SHP77 (cell line): Measurements from ENCODE around the gene GPC6.

Experiments used
- DNase-seq, 2 experiments: peaks; one replicate each; lab custom pipeline; 2025; lab: John Stamatoyannopoulos, UW

Gene GPC6

GRCh38 chr13:93375491-93375890 is 148.9 kb downstream of the GPC6 start:
- no peak for DNase-seq

- no peak for DNase-seq
Measured at GRCh38 chr13:93377196-93377595, 150.6 kb downstream of the GPC6 start.

DNA sequence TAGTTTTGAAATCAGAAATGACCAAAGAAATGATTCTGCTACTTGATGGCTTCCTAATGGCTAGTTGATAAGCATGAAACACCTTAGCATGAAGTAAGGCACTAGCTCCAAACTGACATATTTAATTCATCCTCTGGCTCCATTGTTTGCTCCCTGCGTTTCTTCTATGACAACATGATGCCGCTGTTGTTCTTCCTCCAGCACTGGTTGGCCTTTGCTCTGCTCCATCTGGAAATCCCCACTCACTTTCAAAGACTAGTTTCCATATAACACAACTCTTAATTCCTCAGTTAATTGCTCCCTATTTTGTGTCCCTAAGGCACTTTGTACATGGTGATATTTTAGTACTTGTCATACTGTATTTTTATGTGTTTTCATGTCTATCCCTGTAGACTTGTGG is 151.6 kb downstream of the GPC6 start:
- no peak for DNase-seq

DNA sequence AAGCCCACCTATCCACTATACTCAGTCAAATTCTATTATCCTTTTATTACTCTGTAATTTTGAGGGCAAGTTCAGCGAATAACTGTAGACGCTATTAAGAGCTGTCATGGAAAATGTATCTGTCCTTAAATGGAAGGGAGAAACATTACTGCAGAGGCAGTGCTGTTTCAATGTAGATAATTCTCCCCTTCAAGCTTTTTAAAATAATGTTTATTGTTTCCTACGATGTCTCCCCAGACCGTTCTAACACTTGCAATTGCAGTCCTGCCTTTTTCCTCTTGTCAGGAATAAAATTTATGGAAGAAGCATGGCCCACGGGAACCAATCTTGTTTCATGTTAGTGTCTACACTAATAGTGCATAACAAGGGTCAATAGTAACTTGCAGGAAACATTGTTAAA is 159.5 kb downstream of the GPC6 start:
- DNase-seq: no peak

GRCh38 chr13:93388701-93389100 is 162.1 kb downstream of the GPC6 start:
- DNase-seq: no peak

DNA sequence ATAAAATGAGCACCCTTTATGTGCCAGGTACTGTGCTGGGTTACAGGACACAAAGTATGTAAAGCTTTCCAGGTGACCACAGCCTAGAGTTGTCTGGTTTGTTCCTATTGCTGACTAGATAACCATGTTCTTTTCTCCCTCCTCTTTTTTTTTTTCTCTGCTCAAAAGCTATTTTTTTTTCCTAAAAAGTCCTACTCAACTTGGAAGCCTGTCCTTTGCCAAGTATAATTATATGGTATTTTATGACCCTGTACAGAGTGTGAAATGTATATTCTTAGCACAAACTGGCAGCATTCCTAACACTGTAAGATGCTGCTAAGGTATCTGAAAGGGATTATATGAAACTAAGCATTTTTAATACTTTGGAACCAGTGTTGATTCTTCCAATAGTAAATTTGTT is 171.0 kb downstream of the GPC6 start:
- no peak for DNase-seq

- DNase-seq: no peak
Measured at GRCh38 chr13:93398167-93399035, 171.8 kb downstream of the GPC6 start.

GRCh38 chr13:93399212-93399611 is 172.6 kb downstream of the GPC6 start:
- no peak for DNase-seq

DNA sequence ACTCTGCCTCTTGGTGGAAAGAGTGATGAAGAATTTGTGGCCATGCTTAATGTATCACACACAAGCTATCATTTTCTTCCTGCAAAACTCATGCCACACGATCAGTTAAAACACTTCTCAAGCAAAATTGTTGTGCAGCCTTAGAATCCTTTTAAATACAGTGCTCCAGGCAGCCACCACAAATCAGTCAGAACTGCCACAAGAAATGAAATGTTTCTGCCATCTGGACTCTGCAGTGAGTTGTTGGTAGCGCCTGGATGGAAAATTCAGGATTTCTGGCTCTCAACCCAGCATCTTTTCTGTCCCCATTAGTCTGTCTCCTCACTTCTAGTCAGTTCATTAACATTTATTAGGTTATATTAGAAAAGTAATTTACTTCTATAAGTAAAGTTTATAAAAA is 179.5 kb downstream of the GPC6 start:
- DNase-seq: no peak

GRCh38 chr13:93407551-93407950 is 180.9 kb downstream of the GPC6 start:
- no peak for DNase-seq

DNA sequence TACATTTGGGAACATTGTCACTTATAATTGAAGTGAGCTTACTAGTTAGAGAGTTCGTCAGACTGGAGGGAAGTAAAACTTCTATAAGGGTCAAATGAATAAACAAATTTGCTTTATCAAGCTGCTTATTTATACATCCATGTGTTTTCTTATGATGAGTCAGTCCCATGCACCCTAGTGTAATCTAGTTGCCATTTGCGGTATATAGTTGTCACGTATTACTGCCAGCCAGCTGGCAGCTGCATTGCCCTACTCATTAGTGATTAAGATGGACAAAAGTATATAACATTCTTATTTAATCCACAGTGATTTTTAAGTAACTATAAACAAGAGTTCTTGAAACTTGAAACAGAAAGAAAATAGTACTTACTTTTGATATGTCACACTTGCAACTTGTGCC is 182.4 kb downstream of the GPC6 start:
- DNase-seq: no peak

DNA sequence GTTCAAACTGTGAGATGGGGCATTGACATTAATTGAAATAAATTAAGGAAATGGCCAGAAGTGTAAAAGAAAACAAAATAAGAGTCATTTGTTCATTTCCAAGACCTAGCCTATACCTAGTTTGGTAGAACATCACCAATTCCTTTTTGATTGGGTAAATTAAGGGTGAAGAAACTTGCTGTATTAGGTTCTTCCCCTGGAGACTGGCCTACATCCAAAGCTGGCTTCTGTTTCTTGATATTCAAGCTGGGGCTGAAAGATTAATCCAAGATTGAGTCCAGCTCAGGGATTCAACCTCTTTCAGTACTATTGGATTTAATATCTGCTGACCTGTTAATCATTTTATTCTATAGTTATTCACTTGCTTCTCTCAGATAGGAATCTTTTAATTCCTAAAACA is 183.2 kb downstream of the GPC6 start:
- DNase-seq: no peak

DNA sequence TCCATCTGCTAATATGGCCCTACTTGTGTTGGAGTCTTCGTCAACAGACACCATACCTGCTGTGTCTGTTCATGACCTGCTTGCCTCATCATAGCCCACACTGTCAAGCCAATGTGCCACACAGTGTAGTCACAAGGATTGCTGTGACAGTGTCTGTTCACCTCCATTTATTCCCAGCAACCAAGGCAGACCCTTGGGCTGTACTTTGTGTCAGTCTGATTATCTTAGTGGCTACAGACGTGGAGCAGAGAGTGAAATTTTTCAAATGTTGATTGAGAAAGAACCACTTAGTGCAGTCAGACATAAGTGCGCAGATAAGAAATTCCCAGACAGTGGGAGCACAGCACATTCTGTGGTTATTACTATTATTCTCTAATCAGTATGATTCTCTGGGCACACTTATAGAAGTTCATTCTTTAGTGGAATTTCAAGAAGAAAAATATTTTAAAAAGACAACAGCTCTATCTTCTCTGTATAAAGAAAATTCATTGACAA is 184.6 kb downstream of the GPC6 start:
- DNase-seq: no peak

GRCh38 chr13:93412676-93413075 is 186.1 kb downstream of the GPC6 start:
- no peak for DNase-seq

GRCh38 chr13:93413972-93414717 is 187.5 kb downstream of the GPC6 start:
- no peak for DNase-seq

- DNase-seq: no peak
Measured at GRCh38 chr13:93416736-93417355, 190.2 kb downstream of the GPC6 start.

DNA sequence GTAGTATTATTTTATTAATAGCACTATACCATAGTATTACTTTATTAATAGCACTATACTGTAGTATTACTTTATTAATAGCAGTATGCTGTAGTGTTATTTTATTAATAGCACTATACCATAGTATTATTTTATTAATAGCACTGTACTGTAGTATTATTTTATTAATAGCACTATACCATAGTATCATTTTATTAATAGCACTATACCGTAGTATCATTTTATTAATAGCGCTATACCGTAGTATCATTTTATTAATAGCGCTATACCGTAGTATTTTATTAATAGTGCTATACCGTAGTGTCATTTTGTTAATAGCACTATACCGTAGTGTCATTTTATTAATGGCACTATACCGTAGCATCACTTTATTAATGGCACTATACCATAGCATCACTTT is 191.8 kb downstream of the GPC6 start:
- no peak for DNase-seq

GRCh38 chr13:93420206-93420605 is 193.6 kb downstream of the GPC6 start:
- DNase-seq: no peak

GRCh38 chr13:93420887-93421286 is 194.3 kb downstream of the GPC6 start:
- no peak for DNase-seq

GRCh38 chr13:93422980-93423543 is 196.5 kb downstream of the GPC6 start:
- no peak for DNase-seq

- DNase-seq: no peak
Measured at GRCh38 chr13:93425411-93425810, 198.8 kb downstream of the GPC6 start.

DNA sequence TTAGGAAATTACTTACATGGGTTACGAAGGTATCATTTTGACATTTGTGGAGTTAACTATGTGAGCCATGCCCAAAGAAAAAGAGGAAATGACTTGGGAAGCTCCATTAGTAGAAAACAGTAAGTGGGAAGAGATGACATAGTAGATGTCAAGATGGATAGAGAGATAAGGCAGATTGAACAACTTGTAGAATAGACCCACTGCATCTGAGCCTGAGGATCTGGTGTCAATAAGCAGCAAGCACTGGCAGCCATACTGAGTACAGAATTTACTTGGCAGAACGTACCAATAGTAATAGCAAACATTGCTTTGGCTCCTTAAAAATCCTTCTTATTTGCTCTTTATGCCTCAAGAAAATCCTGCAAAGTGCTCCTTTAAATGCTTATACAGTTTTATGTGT is 203.8 kb downstream of the GPC6 start:
- DNase-seq: no peak
